Fibroblast of skin of scalp (primary cell): ENCODE results near the gene PLA2G2F.
"Not testable (repeated sequence)": the region's sequence is repeated elsewhere in the genome, so short reads cannot be mapped to it uniquely, and the experiment has no call there.

Source experiments
- DNase-seq: peaks from one replicate; pipeline ENCODE4 v3.0.0-alpha.2; 2013

PLA2G2F gene

GRCh38 chr1:20115479-20115878 is 23.6 kb upstream of the PLA2G2F start:
- no peak for DNase-seq

GRCh38 chr1:20115916-20116315 is 23.2 kb upstream of the PLA2G2F start:
- DNase-seq = no peak

GRCh38 chr1:20117236-20117635 is 21.9 kb upstream of the PLA2G2F start:
- no peak for DNase-seq

GRCh38 chr1:20119347-20119746 is 19.8 kb upstream of the PLA2G2F start, which contains the start of gene PLA2G2D:
PLA2G2D (minus strand) TSS chr1:20119536; CDS start chr1:20119498, 38 bp downstream.
- DNase-seq = no peak

- no peak for DNase-seq
Observed at GRCh38 chr1:20120796-20121195, 18.3 kb upstream of the PLA2G2F start.

GRCh38 chr1:20123722-20124455 is 15.2 kb upstream of the PLA2G2F start:
- DNase-seq = no peak

- DNase-seq = peak; percentile 75
Observed at GRCh38 chr1:20124456-20125057, 14.6 kb upstream of the PLA2G2F start.

- DNase-seq = no peak
Observed at GRCh38 chr1:20125100-20125499, 14.0 kb upstream of the PLA2G2F start.

- no peak for DNase-seq
Observed at GRCh38 chr1:20126041-20126805, 12.9 kb upstream of the PLA2G2F start.

GRCh38 chr1:20126806-20127440 is 12.2 kb upstream of the PLA2G2F start:
- no peak for DNase-seq

- DNase-seq = not testable (repeated sequence)
Observed at GRCh38 chr1:20130518-20130917, 8.6 kb upstream of the PLA2G2F start.

- DNase-seq = no peak
Observed at GRCh38 chr1:20134995-20135394, 4.1 kb upstream of the PLA2G2F start.

GRCh38 chr1:20136249-20136648 is 2.9 kb upstream of the PLA2G2F start:
- no peak for DNase-seq

- no peak for DNase-seq
Observed at GRCh38 chr1:20137055-20137454, 2.1 kb upstream of the PLA2G2F start.

GRCh38 chr1:20137604-20138003 is 1.5 kb upstream of the PLA2G2F start:
- DNase-seq = no peak

- DNase-seq = no peak
Observed at GRCh38 chr1:20138346-20138745, 777 bp upstream of the PLA2G2F start.

GRCh38 chr1:20139776-20140612 is 871 bp downstream of the PLA2G2F start:
- no peak for DNase-seq

- no peak for DNase-seq
Observed at GRCh38 chr1:20141001-20141400, 1.9 kb downstream of the PLA2G2F start.

- DNase-seq = no peak
Observed at GRCh38 chr1:20141466-20141865, 2.3 kb downstream of the PLA2G2F start.

GRCh38 chr1:20142001-20142710 is 3.0 kb downstream of the PLA2G2F start:
- no peak for DNase-seq

- no peak for DNase-seq
Observed at GRCh38 chr1:20143318-20143717, 4.2 kb downstream of the PLA2G2F start.
